RWPE1 (cell line): Measurements from ENCODE around the gene MTCP1.

Experiments used
- CTCF ChIA-PET: fragments of 350-600 bp; sonication (Branson Sonifier 250); formaldehyde crosslinking; extraction: SDS; loops from one replicate; lab custom pipeline; 2021; lab: Yijun Ruan, JAX
- POLR2A ChIA-PET: fragments of 400-600 bp; formaldehyde crosslinking; extraction: SDS; loops from one replicate; lab custom pipeline; 2020; ENCODE audit warnings: antibody characterized with exemption; ENCODE audit not compliant: low non-redundant PET; lab: Yijun Ruan, JAX
- DNase-seq: peaks from one replicate; pipeline ENCODE4 v3.0.0; 2012; ENCODE audit warnings: low spot score
- H3K27ac ChIP-seq: fragments of 450-650 bp; 2 replicates; pipeline ENCODE4 v1.5.1; 2017
- CTCF ChIP-seq: fragments of 450-650 bp; conservative IDR thresholded peaks from 2 replicates; pipeline ENCODE4 v1.5.1; 2017; ENCODE audit warnings: low read depth, mild to moderate bottlenecking

Gene MTCP1

GRCh38 chrX:155046129-155046810 lies 24.7 kb downstream of the MTCP1 start:
- H3K27ac ChIP-seq = no peak overlapping the region
- DNase-seq = no peak
- POLR2A ChIA-PET = no interaction called here
- CTCF ChIA-PET = interaction anchor here (0.6 to 0.9 kb wide), 3 partner anchors 10 to 128 kb away, joined by 3 to 6 read pairs (median 3); no protein-coding TSS in a partner anchor
- TF ChIP-seq CTCF = no peak

DNA sequence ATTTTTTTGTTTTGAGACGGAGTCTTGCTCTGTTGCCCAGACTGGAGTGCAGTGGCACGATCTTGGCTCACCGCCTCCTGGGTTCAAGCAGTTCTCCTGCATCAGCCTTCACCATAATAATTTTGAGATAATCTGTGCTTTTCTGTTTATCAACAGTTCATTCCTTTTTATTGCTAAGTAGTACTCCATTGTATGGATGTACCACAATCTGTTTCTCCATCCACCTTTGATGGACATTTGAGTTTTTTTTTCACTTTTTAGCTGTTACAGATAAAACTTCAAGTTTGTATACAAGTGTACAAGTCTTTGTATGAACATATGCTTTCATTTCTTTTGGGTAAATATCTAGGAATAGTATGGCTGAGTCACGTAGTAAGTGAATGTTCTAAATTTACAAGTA lies 35.2 kb downstream of the MTCP1 start:
- no peak for TF ChIP-seq CTCF
- CTCF ChIA-PET = no interaction called here
- DNase-seq = no peak
- no peak overlapping the region for H3K27ac ChIP-seq
- POLR2A ChIA-PET = no interaction called here

DNA sequence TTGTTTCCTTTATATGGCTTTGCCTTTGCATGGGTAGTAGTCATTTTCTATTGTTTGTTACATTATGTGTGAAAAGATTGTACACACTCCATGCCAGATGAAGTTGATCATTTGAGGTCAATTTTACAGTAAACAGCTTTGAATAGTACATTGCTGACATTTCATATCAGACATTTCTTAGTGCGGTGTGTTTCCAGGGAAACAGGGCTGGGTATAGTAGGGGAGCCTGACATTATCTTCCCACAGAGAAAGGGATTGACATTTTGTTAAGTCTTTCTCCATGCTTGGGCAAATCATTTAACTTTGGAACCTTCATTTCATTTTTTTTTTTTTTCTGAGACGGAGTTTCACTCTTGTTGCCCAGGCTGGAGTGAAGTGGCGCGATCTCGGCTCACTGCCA lies 39.3 kb downstream of the MTCP1 start:
- CTCF ChIA-PET = no interaction called here
- POLR2A ChIA-PET = no interaction called here
- no peak for TF ChIP-seq CTCF
- DNase-seq = no peak
- no peak overlapping the region for H3K27ac ChIP-seq

DNA sequence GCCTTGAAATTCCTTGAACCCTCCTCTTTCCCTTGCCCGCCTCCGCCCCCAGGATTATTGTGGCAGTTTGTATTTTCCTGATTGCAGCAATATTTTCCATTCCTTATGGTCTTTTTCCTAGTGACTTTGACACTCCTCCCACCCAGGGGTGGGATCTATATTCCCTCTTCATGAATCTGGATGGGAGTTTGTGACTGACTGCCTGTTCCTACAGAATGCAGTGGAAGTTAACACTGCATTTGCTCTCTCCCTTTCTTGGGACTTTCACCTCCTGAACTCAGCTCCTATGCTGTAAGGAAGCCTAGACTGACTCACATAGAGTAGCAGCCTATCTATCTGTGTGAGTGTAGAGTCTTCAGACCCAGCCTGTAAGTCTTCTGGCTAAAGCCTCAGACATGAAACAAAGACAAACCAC lies 42.1 kb downstream of the MTCP1 start:
- H3K27ac ChIP-seq = no peak overlapping the region
- TF ChIP-seq CTCF = no peak
- CTCF ChIA-PET = no interaction called here
- POLR2A ChIA-PET = no interaction called here
- no peak for DNase-seq

GRCh38 chrX:155028129-155028528 lies 42.8 kb downstream of the MTCP1 start:
- no peak overlapping the region for H3K27ac ChIP-seq
- no peak for TF ChIP-seq CTCF
- DNase-seq = no peak
- ChIA-PET CTCF (no interaction called here), POLR2A (interaction anchor here (0.7 kb wide), 1 partner anchor 35 kb away, joined by 3 read pairs; no protein-coding TSS in a partner anchor)

- CTCF ChIA-PET = no interaction called here
- DNase-seq = peak; percentile 4
- POLR2A ChIA-PET = interaction anchor here (0.7 kb wide), 1 partner anchor 35 kb away, joined by 3 read pairs; no protein-coding TSS in a partner anchor
Measured at GRCh38 chrX:155027509-155028066, 43.3 kb downstream of the MTCP1 start.

More at GRCh38 chrX:155027509-155028066, 43.3 kb downstream of the MTCP1 start:
- peak overlapping the region; percentile 96 for H3K27ac ChIP-seq
- no peak for TF ChIP-seq CTCF
